ENCODE data around the gene SMIM41.

DNA sequence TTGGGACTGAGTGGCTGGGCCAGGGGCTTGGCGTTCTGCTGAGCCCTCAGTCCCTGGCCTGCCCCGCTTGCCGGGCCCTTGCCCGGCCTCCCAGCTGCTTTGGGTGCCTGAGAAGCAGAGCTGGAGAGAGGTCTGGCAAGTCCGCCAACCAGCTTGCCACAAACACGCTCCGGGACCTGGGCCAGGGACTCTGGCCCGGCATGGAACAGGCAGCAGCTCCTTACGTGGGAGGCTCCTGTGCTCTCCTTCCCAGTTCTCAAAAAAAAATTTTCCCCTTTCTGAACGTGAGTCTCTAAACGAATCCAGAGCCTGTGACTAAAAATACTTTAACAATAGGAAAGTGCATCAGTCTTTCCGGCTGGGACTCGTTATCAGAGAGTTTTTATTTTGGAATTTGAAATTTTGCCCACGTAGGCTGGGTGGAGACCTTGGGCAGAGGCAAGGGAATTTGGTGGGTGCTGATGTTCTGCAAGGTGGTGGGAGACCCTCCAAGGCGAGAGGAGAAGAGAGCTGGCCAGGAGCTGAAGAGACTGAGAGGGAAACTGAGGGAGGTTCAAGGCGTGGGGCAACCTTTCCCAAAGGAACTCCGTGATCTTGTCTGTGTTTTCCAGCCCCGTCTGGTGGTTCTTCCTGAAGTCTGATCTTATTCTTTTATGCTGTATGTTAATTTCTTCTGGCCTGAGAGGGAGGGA, 35.1 kb upstream of the SMIM41 start:
- TF ChIP-seq, protein P1, sequence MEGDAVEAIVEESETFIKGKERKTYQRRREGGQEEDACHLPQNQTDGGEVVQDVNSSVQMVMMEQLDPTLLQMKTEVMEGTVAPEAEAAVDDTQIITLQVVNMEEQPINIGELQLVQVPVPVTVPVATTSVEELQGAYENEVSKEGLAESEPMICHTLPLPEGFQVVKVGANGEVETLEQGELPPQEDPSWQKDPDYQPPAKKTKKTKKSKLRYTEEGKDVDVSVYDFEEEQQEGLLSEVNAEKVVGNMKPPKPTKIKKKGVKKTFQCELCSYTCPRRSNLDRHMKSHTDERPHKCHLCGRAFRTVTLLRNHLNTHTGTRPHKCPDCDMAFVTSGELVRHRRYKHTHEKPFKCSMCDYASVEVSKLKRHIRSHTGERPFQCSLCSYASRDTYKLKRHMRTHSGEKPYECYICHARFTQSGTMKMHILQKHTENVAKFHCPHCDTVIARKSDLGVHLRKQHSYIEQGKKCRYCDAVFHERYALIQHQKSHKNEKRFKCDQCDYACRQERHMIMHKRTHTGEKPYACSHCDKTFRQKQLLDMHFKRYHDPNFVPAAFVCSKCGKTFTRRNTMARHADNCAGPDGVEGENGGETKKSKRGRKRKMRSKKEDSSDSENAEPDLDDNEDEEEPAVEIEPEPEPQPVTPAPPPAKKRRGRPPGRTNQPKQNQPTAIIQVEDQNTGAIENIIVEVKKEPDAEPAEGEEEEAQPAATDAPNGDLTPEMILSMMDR (conservative IDR thresholded peaks at IDR 0.05; ENCODE audit: low read depth, low read length), result no peak
- no peak for TF ChIP-seq EZH2 (IDR thresholded peaks at IDR 0.05; ENCODE audit: low read length, unreplicated experiment)

All from PC-3 (cell line).